Measurements from ENCODE around the gene COX15.

The COX15 gene

DNA sequence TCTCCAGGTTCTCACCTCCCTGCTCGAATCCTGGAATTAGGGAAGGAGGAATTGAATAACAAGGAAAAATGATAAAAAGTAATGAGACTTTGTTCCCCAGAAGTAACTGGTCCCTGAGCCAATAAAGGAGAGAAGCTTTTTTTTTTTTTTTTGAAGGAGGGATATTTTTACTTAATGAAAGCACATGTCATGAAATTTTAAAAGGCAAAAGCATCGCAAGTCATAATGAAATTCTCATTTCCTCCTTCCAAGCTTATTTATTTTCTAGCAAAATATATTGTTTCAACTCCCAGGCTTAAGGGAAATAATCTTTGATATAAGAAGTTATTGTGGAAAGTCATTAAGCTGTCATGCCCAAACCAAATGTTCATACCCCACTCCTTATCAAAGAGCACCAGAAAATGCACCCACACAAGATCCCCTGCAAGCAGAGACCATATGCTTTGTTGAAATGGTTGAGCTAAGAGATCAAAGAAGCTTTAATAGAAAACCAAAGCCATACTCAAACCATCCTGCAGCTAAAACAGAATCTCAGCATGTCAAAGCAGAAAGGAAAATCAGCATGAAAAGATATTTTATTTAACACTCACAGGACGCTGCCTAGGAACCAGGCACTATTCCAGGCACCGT, 33.9 kb upstream of the COX15 start:
- TF ChIP-seq FOXP2 (optimal IDR thresholded peaks at IDR 0.05; ENCODE audit: borderline replicate concordance, extremely low read depth, extremely low read length, insufficient read depth) = no peak
- TF ChIP-seq SIN3A (IDR thresholded peaks at IDR 0.05; ENCODE audit: borderline replicate concordance, insufficient read depth, low read length) = no peak
- no peak for TF ChIP-seq TAF1 (IDR thresholded peaks at IDR 0.05; ENCODE audit: borderline replicate concordance, insufficient read depth, low read length)
- no peak for TF ChIP-seq POLR2AphosphoS5 (IDR thresholded peaks at IDR 0.05; ENCODE audit: low read depth, low read length)
- TF ChIP-seq, protein P1, sequence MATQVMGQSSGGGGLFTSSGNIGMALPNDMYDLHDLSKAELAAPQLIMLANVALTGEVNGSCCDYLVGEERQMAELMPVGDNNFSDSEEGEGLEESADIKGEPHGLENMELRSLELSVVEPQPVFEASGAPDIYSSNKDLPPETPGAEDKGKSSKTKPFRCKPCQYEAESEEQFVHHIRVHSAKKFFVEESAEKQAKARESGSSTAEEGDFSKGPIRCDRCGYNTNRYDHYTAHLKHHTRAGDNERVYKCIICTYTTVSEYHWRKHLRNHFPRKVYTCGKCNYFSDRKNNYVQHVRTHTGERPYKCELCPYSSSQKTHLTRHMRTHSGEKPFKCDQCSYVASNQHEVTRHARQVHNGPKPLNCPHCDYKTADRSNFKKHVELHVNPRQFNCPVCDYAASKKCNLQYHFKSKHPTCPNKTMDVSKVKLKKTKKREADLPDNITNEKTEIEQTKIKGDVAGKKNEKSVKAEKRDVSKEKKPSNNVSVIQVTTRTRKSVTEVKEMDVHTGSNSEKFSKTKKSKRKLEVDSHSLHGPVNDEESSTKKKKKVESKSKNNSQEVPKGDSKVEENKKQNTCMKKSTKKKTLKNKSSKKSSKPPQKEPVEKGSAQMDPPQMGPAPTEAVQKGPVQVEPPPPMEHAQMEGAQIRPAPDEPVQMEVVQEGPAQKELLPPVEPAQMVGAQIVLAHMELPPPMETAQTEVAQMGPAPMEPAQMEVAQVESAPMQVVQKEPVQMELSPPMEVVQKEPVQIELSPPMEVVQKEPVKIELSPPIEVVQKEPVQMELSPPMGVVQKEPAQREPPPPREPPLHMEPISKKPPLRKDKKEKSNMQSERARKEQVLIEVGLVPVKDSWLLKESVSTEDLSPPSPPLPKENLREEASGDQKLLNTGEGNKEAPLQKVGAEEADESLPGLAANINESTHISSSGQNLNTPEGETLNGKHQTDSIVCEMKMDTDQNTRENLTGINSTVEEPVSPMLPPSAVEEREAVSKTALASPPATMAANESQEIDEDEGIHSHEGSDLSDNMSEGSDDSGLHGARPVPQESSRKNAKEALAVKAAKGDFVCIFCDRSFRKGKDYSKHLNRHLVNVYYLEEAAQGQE (IDR thresholded peaks at IDR 0.05; ENCODE audit: insufficient read depth in 1 of 2, low read depth in 2 of 2, low read length in 2 of 2) = no peak

DNA sequence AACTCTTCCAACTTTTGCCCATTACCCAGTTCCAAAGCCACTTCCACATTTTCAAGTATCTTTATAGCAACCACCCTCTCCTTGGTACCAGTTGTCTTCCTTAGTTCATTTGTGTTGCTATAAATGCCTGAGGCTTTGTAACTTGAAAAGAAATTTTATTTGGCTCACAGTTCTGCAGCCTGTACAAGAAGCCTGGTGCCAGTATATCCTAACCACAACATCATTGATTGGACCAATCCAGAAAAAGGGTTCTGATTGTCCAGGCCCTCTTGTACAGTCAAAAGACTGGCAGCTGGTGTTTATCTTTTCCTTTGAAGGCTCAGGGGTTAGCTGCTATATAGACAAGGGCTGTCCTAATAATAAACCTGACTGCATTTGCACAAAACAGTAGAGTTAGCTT, 29.4 kb upstream of the COX15 start:
- TF ChIP-seq SIN3A (IDR thresholded peaks at IDR 0.05; ENCODE audit: borderline replicate concordance, insufficient read depth, low read length) (no peak), TAF1 (IDR thresholded peaks at IDR 0.05; ENCODE audit: borderline replicate concordance, insufficient read depth, low read length) (no peak), FOXP2 (optimal IDR thresholded peaks at IDR 0.05; ENCODE audit: borderline replicate concordance, extremely low read depth, extremely low read length, insufficient read depth) (no peak), POLR2AphosphoS5 (IDR thresholded peaks at IDR 0.05; ENCODE audit: low read depth, low read length) (no peak)
- TF ChIP-seq, protein P1 (IDR thresholded peaks at IDR 0.05; ENCODE audit: insufficient read depth in 1 of 2, low read depth in 2 of 2, low read length in 2 of 2) = no peak

DNA sequence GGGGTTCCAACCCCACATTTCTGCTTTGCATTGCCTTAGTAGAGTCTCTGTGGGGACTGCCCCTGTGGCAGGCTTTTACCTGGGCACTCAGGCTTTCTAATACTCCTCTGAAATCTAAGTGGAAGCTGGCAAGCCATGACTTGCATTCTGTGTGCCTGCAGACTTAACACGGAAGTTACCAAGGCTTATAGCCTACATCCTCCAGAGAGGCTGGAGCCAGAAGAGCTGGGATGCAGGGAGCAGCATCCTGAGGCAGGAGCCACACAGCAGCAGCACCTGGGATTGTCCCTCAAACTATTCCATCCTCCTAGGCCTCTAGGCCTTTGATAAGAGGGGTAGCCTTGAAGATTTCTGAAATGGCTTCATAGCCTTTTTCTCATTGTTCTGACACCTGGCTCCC, 28.4 kb upstream of the COX15 start:
- no peak for TF ChIP-seq SIN3A (IDR thresholded peaks at IDR 0.05; ENCODE audit: borderline replicate concordance, insufficient read depth, low read length)
- TF ChIP-seq FOXP2 (optimal IDR thresholded peaks at IDR 0.05; ENCODE audit: borderline replicate concordance, extremely low read depth, extremely low read length, insufficient read depth) = no peak
- TF ChIP-seq, protein P1 (IDR thresholded peaks at IDR 0.05; ENCODE audit: insufficient read depth in 1 of 2, low read depth in 2 of 2, low read length in 2 of 2) = no peak
- TF ChIP-seq TAF1 (IDR thresholded peaks at IDR 0.05; ENCODE audit: borderline replicate concordance, insufficient read depth, low read length) = no peak
- no peak for TF ChIP-seq POLR2AphosphoS5 (IDR thresholded peaks at IDR 0.05; ENCODE audit: low read depth, low read length)

DNA sequence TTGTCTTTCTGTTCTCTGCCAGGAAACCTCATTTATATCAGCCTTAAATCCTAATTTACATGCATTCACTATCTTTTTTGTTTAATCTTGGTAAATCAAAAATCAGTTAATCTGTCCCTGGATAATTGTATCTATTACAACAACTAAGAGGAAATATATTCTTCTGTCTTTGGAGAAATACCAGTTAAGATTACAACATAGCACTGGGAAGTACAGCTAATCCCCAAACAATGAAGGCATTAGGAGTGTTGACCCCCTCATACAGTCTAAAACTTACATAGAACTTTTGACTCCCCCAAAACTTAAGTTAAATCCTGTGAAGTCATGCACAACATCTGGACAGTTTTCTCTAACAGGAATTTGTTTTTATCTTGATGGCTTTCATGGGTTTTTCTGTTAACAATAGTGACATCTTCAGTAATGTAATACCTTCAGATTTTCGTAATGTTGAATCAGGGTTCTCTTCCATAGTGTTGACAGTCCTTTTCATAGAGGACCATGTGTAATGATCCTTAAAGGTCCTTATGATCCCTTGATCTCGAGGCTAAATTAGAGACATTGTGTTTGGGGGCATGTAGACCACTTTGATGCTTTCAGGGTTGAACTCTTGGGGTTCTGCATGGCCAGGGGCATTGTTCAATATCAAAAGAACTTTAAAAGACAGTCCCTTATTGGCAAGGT, 26.4 kb upstream of the COX15 start:
- TF ChIP-seq SIN3A (IDR thresholded peaks at IDR 0.05; ENCODE audit: borderline replicate concordance, insufficient read depth, low read length) (no peak), POLR2AphosphoS5 (IDR thresholded peaks at IDR 0.05; ENCODE audit: low read depth, low read length) (no peak), TAF1 (IDR thresholded peaks at IDR 0.05; ENCODE audit: borderline replicate concordance, insufficient read depth, low read length) (no peak)
- TF ChIP-seq, protein P1 (IDR thresholded peaks at IDR 0.05; ENCODE audit: insufficient read depth in 1 of 2, low read depth in 2 of 2, low read length in 2 of 2) = no peak

Measured in PFSK-1 (cell line).